ENCODE measurements around the gene HRH1.
"Not testable (repeated sequence)": the region's sequence is repeated elsewhere in the genome, so short reads cannot be mapped to it uniquely, and the experiment has no call there.

HRH1 gene

DNA sequence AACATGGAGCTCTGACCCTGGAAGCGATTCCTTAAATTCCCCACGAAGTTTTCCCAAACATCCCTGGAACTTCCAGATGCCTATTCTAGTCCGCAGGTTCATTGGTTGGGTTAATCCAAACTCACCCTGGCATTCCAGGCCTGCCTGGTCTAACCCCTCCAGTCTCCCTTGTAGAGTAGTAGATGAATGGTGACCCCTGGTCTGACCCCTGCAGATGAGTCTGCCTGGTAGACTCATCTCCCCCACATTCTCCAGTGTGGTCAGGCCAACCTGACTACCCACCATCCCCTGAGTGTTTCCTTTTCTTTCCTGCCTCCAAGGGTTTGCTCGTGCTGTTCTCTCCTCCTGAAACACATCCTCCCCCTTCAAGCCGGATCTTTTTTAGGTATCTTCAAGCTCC lies 10.8 kb upstream of the HRH1 start:
- DNase-seq (ENCODE audit: low read depth), result no peak

DNA sequence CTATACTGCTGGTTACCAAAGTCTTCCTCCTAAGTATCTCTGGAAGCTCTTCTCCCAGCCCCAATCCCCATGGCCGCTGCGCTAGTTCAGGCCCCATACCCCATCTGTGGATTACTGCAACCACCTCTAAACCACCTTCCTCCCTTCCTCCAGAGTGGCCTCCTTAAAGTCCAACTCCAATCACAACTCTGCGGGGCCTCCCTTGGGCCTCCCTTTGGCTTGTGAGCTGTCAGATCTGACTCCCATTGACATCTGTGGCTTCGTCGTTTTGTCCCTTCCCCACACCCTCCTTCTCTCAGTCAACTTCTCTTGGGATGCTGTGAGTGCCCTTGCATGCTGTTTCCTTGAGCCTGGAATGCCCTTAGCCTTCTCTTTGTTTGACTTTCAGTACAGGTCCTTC lies 9.3 kb upstream of the HRH1 start:
- DNase-seq (ENCODE audit: low read depth), result no peak

DNA sequence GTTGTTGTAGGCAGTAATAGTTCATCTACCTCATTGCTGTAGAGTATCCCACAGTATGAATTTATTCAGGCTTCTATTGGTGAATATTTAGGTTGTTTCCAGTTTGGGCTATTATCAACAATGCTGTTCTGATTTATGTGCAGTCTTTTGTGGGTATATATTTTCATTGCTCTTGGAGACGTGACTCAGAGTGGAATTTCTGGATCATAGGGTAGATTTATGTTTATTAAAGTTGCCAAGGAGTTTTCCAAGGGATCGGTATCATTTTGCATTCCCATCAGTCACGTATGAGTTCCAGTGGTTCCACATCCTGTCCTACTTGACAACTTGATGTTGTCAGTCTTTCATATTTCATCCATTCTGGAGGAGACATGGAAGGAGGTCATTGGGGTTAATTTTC lies 8.4 kb upstream of the HRH1 start:
- peak; percentile 97 for DNase-seq (ENCODE audit: low read depth)

DNA sequence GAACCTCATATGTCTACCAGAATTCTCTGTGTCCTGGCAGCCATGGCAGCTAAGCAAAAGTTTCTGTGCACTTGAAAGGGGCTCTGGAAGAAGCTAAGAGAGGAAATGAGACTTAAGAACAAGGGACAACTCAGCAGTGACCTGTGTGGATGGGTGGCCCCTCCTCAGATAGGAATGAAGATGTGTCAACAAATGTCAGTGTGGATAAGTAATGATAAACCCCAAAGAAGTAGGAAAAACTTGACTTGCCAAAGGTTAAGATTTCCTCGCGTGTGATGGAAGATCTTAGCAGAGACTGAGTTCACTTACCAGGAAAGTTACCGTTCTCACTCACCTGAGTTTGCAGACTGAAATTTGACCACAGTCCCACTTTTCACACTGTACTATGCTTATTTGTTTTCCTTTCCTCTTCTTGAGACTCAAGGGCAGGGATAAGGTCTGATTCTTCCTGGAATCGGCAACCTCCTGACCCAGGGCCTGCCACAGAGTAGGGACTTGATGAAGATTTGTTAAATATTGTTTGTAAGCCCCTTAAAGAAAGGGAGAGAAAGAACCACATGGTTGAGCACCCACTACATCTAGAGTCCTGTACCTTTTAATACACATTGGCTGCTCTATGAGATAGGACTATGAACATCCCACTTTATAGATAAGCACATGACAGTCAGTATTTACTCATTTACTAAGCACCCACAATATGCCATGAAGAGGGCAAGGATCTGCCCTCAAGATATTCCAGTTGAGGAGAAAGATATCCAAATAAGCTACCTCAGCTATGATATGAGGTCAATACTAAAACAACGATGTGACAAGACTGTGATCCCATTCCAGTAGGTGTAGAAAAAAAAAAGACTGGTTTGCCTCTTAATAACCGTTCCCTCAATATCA lies 7.3 kb upstream of the HRH1 start:
- DNase-seq (ENCODE audit: low read depth), result no peak

DNA sequence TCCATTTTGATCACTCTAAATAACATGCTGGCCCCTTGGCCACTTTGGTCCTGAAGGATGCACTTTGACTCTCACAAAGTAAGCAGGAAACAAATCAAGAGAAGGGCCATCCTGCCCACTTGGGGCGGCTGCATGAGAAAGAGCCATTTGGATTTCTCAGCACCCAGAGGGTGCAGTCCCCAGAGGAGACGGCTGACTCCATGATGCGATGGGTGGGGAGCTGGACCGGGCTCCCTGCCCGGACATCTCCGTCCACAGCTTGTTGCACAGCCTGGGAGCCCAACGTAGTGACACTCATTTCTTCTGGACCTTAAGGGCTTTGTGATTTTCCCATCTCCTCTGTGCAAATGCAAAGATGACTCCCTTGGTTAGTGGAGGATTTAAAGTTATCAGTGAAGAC lies 4.0 kb upstream of the HRH1 start:
- DNase-seq (ENCODE audit: low read depth), result no peak

DNA sequence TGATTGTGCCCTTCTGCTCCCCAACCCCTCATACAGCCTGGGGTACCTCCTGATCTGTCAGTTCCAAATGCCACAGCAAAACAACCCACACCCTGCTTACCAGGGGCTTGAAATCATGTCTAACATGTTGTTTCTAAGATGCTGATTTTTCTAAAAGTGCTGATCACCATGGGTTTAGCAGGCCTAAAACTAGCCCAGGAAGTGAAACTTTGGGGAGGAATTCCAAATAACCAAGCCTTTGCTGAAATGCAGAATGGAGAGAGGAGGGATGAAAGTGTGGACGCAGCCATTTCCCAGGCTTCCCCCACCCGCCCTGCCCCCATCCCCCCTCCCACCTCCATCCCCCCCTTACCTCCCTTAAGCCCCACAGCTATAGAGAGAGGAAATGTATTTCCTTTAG lies 2.0 kb upstream of the HRH1 start:
- no peak for DNase-seq (ENCODE audit: low read depth)

DNA sequence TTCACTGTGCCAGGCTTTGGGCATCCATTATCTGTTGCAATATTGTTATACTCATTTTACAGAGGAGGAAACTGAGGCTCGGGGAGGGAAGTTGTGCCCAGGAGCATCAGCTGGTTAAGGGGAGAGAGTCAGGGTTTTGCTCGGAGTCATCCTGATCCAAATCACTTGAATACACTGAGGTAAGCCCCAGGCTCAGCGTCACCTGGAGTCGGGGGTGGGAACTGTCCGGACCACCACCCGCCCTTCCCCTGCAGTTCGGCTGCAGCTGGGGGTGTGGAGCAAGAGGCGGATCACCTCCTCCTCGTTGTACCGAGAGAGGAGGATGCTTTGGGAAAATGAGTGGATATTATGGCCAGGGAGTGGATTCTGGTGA lies 646 bp downstream of the HRH1 start:
- DNase-seq (ENCODE audit: low read depth), result no peak

DNA sequence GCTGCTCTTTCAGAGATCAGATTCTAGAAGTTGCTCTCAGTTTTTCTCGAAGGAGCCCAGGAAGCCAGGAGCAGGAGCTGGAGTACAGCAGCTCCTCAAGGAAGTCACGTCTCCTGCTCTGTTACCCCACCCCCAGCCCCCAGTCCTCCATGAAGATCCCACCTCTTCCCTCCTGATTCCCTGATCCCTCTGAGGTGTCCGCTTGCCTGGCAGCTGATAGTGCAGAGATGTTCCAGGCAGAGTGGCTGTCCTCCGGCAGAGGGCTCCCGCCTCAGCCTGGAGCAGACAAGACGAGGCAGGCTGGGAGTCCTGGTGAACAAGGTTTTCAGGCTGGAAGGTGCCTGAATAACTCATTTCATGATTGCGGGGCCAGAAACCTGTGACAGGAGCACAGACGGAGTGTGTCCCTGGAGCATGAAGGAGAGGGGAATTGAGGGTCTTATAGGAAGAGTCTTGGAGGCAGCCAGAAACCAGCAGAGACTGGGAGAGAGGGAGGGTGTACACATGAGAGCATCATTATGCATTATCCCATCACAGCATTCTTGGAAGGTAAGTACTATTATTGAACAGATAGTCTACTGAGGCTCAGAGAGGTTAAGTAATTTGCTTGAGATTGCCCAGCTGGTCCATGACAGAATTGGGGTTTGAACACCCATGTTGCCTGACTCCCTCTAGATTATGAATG lies 1.2 kb downstream of the HRH1 start:
- peak; percentile 74 for DNase-seq (ENCODE audit: low read depth)

DNA sequence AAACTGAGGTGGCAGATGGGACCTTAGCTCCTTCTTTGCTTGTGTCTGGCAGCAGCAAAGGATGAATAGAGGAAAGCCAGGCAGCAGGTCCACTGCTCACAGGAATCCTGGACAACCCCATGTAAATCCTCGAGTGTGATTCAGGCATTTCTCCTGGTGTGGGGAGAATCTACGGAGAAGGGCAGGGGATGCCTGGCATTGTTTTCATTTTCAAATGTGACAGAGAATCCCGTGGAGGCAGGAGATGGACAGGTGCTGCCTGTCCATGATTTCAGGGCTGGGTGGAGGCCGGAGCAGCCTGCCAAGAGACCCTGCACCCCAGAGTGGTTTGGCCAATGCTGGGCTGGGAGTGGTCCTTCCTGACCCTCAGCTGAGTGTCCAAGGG lies 1.7 kb downstream of the HRH1 start:
- DNase-seq (ENCODE audit: low read depth), result no peak

DNA sequence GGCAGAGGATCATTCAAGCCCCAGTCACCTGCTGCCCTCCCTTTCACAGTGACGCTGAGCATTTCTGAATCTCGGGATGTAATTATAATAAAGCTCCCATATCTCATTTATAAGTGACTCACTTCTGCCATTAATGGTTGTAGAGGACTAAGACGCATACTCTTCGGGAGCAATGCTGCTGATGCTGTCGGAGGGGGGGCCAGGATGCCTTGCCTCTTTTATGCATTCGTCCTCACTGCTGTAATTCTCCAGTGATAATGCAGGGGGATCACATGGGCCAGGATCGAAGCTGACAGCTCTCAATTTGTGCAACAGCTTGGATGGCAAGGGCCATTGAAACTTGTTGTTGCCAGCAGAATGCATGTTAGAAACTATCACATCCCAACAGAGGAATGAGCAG lies 3.1 kb downstream of the HRH1 start:
- DNase-seq (ENCODE audit: low read depth), result no peak

DNA sequence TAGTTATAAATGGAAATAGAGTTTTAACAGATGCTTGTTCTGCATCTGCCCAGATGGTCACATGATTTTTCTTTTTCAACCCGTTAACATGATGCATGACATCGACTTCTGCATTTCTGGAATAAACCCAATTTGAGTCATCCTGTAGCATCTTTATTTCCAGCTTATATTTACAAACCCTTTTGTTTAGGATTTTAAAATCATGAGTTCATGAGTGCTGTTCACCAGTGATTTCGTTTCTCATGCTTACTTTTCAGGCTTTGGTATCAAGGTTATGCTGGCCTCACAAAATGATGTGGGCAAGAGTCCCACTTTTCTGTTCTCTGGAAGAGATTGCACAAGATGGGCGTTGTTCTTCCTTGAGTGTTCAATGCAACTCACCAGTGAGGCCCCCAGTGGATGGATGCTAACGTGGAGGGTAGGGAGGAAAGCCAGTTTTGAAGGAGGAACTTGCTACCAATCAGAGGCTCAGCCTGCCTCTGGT lies 5.2 kb downstream of the HRH1 start:
- DNase-seq (ENCODE audit: low read depth), result peak; percentile 80

DNA sequence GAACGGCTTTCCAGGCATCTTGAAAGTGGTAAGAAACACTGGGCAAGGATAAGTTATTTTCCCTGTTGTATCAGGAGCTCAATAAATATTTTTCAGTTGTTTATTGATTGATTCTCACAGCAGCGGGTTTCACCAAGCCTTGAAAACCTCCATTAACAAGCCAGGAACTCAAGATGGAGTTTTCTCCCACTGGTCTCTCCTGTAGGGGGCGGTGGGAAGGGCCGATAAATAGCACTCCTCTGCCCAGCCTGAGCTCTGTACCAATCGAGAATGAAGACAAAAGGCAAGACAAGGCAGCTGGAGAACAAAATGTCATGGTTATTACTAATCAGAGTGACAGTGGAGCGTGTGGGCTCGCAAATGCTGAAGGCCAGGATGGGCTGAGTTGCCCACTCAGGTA lies 7.4 kb downstream of the HRH1 start:
- DNase-seq (ENCODE audit: low read depth), result no peak

DNA sequence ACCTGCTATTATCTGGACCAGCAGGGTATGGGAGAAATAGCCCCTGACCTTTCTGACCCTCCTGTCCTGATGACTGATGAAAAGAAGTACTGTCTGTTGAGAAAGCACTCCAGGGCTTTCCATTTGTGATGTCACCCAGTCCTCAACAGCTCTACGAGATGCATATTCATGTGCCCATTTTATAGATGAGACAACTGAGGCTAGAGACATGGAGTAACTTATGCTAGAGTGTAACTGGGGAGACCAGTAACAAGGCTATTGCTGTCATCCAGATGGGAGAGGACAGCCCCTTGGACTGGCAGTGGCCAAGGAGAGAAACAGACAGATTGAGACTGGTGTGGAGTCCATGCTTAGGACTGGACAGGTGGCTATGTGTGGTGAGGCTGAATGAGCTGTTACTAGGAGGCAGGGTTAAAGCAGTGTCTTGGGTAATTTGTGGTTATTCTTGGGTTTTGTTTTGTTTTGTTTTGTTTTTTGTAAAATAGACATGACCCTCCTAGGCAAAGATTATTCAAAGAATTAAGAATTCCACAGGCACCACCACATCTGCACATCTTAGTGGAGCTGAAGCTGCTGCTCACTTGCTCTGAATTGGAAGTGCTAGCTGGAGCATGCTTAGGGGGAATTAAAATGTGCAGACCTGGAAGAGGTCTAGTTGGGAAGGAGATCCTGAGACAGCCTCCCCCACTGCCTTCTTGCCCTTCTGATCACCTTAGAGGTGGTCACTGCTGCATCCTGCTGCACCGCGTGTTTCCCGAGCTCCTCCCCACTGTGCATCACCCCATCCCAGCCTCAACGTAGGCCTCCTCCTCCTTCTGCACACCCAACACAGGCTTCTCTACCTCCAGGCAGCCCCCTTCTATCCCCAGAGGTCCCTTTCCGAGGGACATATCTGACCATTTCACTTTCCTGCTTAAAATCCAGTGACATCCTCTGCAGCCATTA lies 8.4 kb downstream of the HRH1 start:
- no peak for DNase-seq (ENCODE audit: low read depth)

DNA sequence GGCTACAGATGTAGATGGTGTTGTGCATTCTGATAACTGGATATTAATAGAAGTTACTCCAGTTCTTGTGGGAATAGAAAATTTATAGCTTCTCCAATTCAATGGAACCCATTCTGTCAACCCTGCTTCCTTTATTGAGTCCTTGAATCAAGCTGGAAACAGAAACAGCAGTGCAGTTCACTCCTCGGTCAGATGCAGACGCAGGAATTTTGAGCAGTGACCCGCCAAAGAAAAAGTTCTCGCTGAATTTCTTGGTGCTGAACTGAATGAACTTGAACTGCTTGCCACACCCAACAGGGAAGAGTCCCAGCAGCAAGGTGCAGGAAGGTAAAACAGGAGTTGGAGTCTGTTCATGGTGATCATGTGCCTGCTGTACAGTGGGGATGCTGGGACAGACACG lies 10.3 kb downstream of the HRH1 start:
- DNase-seq (ENCODE audit: low read depth), result no peak

DNA sequence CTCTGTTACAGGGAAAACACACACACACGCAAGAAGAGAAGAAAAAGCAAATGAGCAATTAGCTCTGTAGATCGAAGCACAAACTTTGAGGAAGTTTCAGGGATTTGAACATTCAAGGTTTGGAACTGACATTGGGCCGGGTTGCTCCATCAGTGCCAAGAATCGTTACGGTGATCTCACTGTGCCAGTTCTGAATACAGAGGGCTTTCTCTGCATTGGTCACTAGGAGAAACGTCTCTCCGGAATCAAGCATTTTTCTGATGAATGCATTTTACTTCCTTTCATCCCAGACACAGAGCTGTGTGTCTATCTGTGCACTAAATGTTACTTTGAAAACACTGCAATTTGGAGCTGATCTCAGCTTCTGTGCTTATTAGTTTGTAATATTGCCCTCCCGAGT lies 11.2 kb downstream of the HRH1 start:
- no peak for DNase-seq (ENCODE audit: low read depth)

DNA sequence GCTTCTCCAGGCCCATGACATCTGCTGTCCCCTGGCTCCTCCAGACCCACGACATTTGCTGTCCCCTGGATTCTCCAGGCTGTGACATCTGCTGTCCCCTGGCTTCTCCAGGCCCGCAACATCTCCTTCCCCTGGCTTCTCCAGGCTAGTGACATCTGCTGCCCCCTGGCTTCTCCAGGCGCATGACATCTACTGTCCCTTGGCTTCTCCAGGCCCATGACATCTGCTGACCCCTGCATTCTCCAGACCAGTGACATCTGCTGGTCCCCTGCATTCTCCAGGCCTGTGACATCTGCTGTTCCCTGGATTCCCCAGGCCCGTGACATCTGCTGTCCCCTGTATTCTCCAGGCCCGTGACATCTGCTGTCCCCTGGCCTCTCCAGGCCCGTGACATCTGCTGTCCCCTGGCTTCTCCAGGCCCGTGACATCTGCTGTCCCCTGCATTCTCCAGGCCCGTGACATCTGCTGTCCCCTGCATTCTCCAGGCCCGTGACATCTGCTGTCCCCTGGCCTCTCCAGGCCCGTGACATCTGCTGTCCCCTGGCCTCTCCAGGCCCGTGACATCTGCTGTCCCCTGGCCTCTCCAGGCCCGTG lies 12.6 kb downstream of the HRH1 start:
- DNase-seq (ENCODE audit: low read depth), result not testable (repeated sequence)

DNA sequence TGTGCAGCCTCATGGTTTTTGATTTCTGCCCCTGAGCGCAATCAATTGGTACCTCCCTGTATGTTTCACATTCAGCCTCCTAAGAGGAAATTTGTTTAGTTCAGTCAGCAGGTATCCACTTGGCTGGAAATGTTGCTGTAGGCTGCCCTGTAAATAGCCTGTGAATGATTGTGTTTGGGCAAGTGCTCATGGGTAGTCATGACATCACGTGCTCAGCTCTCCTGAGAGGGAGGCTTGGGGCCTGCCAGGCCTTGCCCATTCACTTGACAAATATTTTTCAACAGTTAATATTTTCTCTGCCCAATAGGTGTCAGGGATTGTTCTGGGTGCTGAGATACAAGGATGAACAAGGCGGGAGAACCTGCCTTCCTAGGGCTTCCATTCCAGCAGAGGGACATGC lies 13.3 kb downstream of the HRH1 start:
- DNase-seq (ENCODE audit: low read depth), result no peak

DNA sequence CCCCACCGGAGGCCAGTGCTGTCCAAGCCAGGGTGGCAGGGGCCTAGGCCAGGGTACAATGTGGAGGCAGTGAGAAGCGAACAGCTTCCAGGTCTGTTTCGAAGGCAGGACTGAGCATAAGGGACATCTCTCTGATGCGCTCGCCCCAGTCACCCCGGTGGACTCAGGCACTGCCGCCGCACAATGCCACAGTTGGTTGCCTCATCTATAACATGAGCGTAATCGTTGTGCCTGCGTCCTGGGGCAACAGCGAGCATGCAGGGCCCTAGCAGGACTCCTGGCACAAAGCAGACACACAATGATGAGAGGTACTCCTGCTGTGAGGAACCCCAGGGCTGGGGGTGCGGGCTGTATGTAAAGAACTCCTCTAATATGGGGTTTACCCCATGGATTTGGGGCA lies 14.1 kb downstream of the HRH1 start:
- DNase-seq (ENCODE audit: low read depth), result no peak

DNA sequence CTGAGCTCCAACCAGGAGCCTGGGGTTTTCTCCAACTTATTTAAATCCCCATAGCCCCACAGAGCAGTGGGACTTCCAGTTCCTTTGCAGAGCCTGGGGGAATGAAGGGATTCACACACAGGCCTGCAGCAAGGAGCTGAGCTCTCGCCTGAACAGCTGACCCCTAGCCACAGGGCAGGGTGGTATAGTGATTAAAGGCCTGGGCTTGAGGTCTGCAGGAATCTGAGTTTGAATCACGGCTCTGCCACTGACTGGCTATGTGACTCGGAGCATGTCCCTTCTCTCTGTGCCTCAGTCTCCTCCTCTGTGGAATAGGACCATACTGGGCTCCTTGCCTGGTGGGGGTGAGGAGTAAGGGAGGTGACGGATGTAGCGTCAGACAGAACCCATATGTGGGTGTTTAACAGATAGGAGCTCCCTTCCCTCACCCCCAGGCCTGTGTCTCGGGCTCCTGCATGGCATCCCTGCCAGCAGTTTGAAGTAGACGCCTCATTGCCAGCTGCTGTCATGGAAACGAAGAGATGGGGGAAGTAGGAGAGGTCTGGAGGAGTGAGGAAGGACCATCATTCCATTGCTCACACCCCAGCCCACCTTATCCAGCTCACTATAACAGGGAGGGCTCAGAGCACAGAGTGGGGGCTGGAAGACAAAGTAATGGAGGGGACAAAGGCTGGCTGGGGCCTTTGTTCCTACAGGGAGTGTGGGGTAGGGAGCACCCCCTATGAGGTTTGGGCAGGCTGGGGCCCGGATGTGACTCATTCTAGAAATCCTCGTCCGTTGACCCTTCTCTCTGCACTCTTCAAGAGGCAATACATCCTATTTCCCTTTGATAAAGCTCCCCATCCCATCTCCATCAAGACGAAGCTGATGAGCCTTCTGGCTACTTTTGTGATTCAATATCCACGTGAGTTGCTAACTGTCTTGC lies 14.8 kb downstream of the HRH1 start:
- no peak for DNase-seq (ENCODE audit: low read depth)

DNA sequence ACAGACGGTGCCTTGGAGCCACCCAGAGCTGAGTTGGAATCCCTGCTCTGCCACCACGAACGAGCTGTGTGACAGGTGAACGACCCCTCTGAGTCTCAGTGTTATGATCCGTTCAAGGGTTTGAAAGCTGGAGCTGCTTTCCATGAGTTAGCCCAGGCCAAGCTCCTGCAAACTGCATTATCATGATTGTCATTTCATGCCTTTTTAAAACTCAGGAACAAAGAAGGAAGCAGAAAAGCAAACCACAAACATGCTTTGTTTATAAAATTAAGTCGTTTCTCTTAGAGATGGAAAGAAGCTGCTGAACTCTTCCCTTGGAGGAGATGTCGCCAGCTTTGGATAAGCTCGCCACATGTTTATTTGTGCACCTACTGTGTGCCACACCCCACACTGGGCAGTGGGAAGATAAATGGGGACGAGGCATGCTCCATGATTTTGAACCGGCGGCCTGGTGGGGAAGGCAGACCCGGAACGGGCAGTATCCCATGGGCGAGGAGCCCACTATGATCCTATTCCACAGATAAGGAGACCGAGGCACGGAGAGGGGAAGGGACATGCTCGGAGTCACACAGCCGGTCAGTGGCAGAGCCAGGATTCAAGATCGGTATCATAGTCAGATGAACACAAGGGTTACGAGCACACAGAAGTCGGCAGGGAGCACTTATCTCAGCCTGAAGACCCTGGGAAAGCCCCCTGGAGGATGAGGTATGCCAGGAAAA lies 15.9 kb downstream of the HRH1 start:
- no peak for DNase-seq (ENCODE audit: low read depth)

Data from stromal cell of bone marrow (primary cell).